Measurements from ENCODE around the gene CCBE1.

The CCBE1 gene

DNA sequence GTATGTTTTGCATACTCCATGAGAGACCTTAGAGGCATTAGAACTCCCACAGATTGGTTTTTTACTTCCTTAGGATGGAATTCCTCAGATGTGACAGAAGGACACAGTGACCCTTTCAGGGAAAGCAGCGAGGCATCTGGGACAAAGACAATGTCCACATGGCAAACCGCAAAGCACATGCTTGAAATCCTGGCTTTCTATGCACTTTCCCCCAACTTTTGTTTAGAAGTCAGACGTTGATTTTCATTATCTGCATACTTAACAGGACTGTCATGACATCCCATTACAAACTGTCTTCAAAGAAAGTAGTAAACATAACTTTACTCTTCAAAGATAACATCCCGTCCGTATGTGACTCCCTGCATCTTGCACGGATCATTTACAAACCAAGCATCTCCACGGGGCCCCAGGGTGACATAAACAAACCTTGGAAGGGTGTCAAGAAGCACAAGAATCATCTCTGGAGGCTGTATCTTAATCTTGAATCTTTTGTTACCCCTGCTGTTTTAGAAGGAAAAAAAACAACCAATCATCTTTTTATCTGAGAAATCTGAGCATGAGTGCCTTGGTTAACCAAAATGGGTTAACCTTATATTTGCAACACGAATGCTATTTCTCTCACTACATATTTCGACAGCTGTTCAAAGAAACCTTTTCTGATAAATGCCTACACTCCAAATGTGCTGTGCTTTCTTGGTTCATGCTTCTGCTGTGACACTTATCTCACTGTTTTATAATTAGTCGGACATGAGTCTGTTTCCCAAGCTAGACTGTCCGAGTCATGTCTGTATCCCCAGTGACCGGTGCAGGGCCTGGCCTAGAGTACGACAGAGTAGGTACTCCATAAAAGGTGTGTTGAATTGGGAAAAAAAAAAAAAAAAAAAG is 90.8 kb downstream of the CCBE1 start:
- DNase-seq (ENCODE audit: low read depth): peak; percentile 11
- no peak overlapping the region for H3K4me3 ChIP-seq (replicated peaks; ENCODE audit: low read depth, low read length)
- TF ChIP-seq CTCF (IDR thresholded peaks at IDR 0.05; ENCODE audit: low read length, missing control alignments): no peak

GRCh38 chr18:59605633-59606192 is 91.5 kb downstream of the CCBE1 start:
- peak; percentile 22 for DNase-seq (ENCODE audit: low read depth)
- no peak for TF ChIP-seq CTCF (IDR thresholded peaks at IDR 0.05; ENCODE audit: low read length, missing control alignments)
- no peak overlapping the region for H3K4me3 ChIP-seq (replicated peaks; ENCODE audit: low read depth, low read length)

GRCh38 chr18:59604877-59605276 is 92.3 kb downstream of the CCBE1 start:
- TF ChIP-seq CTCF (IDR thresholded peaks at IDR 0.05; ENCODE audit: low read length, missing control alignments): no peak
- no peak for DNase-seq (ENCODE audit: low read depth)
- no peak overlapping the region for H3K4me3 ChIP-seq (replicated peaks; ENCODE audit: low read depth, low read length)

DNA sequence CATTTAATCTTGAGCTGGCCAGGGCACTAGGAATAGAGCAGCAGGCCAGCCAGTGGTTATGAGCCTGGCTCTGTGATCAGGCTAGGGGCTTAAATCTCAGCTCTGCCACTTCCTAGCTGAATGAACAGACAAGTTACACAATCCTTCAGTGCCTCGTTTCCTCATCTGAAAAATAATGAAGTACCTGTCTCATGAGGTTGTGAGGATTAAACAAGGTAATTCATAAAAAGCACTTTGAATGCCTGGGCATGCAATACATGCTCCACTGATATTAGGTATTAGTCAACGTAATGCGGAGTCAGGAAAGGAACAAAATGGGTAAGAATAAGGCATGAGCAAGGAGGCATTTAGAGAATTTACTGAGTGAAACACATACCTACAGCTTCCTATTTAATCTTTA is 100.2 kb downstream of the CCBE1 start:
- no peak for TF ChIP-seq CTCF (IDR thresholded peaks at IDR 0.05; ENCODE audit: low read length, missing control alignments)
- DNase-seq (ENCODE audit: low read depth): no peak
- H3K4me3 ChIP-seq (replicated peaks; ENCODE audit: low read depth, low read length): no peak overlapping the region

DNA sequence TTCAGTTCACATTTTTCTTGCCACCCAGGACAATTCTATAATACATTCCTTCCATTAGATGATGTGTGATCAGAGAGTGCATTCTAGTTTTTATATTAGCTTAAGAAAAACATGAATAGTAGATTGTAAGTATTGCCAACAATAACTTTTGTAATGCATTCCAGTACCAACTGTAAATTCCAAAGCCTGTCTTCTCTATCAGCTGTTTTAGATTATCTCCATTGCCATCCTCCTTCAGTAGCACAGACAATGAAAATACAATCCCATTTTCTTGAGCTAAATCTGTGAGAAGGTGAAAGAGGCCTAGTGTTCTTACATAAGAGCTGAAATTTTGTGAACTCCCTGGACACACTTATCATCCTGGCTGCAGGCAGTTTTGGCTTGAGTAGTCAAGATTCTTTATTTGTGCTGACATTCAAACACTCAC is 103.9 kb downstream of the CCBE1 start:
- no peak for TF ChIP-seq CTCF (IDR thresholded peaks at IDR 0.05; ENCODE audit: low read length, missing control alignments)
- no peak overlapping the region for H3K4me3 ChIP-seq (replicated peaks; ENCODE audit: low read depth, low read length)
- peak; percentile 43 for DNase-seq (ENCODE audit: low read depth)

DNA sequence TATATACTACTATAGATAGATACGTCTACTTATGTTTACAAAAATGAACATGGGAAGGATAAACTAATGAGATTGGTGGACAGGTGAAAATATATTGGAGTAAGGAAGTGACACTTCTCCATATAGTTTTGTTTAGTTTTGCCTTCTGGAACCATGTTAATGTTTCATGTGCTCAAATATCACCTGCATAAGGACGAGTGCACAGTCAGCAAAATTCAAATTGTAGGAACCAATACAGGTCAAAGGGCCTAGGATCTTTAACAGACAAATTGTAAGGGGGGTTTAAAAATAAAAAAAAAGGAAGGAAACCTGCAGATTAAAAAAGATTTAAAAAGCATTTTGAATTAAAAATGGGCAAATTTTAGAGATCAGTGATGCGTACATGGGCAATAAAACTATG is 104.6 kb downstream of the CCBE1 start:
- H3K4me3 ChIP-seq (replicated peaks; ENCODE audit: low read depth, low read length): no peak overlapping the region
- DNase-seq (ENCODE audit: low read depth): no peak
- TF ChIP-seq CTCF (IDR thresholded peaks at IDR 0.05; ENCODE audit: low read length, missing control alignments): no peak

Measured in fibroblast of pulmonary artery (primary cell).